SU-DHL-6 (cell line): Measurements from ENCODE around the gene ID1.

Experiments used
- CTCF ChIP-seq: fragments of 200-600 bp; sonication (generic); IDR thresholded peaks from one replicate; pipeline ENCODE4 v1.5.1; 2017; ENCODE audit warnings: antibody characterized with exemption, mild to moderate bottlenecking, low read length, moderate library complexity; ENCODE audit not compliant: insufficient read depth, poor library complexity, severe bottlenecking
- EZH2phosphoT487 ChIP-seq: fragments of 200-600 bp; sonication (generic), shearing (Covaris generic); conservative IDR thresholded peaks from 2 replicates; pipeline ENCODE4 v1.6.1; 2018; ENCODE audit warnings: mild to moderate bottlenecking, antibody characterized with exemption, low read length, moderate library complexity, mixed read lengths

GRCh38 chr20:31565699-31566318 is 39.3 kb upstream of the ID1 start:
- TF ChIP-seq EZH2phosphoT487 = no peak
- TF ChIP-seq CTCF = no peak
